Osteocyte (in vitro differentiated cells): ENCODE data around the gene SMIM14. TPM values are rescaled to one million over a fixed set of nuclear protein-coding genes. Genes with fewer than 3 reads are reported as not detected.

ENCODE experiments used
- DNase-seq: peaks from one replicate; pipeline ENCODE4 v3.0.0; 2021; ENCODE audit warnings: mixed read lengths; ENCODE audit not compliant: unreplicated experiment; ENCODE audit errors: extremely low spot score
- H3K27ac Mint-ChIP-seq: one replicate; pipeline ENCODE4 v1.8.0; 2021; ENCODE audit warnings: mild to moderate bottlenecking, mixed read lengths; ENCODE audit not compliant: unreplicated experiment
- H3K27me3 Mint-ChIP-seq: one replicate; pipeline ENCODE4 v1.8.0; 2021; ENCODE audit warnings: mixed read lengths; ENCODE audit not compliant: unreplicated experiment
- H3K36me3 Mint-ChIP-seq: one replicate; pipeline ENCODE4 v1.8.0; 2021; ENCODE audit warnings: mixed read lengths; ENCODE audit not compliant: unreplicated experiment
- H3K4me1 Mint-ChIP-seq: one replicate; pipeline ENCODE4 v1.8.0; 2021; ENCODE audit warnings: mixed read lengths; ENCODE audit not compliant: unreplicated experiment
- H3K4me3 Mint-ChIP-seq: one replicate; pipeline ENCODE4 v1.8.0; 2021; ENCODE audit warnings: mild to moderate bottlenecking, moderate library complexity, mixed read lengths; ENCODE audit not compliant: unreplicated experiment
- H3K9me3 Mint-ChIP-seq: one replicate; pipeline ENCODE4 v1.8.0; 2021; ENCODE audit warnings: mixed read lengths; ENCODE audit not compliant: unreplicated experiment
- CTCF ChIP-seq: fragments of 200-600 bp; sonication (generic); IDR thresholded peaks from 2 replicates; pipeline ENCODE4 v1.5.0; 2021; ENCODE audit warnings: antibody characterized with exemption, mild to moderate bottlenecking, moderate library complexity
- total RNA-seq: library from RNA; stranded (reverse); gene quantifications from 2 replicates; pipeline ENCODE4 v1.2.1, GENCODE V29; 2021

The SMIM14 gene
- total RNA-seq, 1 donor from 2014 or later, result 67.1 TPM

DNA sequence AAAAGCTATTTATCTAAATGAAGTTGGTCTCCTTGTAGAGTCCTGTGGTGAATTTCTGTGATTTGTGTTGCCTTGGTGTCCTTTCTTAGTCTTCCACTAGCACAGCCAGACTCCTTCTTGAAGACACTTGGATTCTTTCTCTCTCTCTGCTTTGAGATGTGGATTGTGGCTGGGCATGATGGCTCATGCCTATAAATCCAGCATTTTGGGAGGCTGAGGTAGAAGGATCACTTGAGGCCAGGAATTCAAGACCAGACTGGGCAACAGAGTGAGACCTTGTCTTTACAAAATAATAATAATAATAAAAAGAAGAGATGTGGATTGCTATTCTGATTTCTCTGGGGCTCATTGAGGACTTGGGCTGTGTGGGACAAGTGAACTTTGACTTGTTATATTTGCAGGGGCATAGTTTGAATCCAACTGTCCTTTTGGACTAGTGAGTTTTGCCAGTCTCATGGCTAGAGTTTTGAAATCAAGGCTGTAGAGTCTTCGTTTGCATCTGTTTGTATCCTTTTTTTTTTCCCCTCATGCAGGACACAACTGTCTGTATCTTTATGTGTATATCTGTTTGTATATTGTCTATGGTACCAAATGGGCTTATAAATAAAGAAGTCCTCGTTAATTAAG is 11.1 kb upstream of the SMIM14 start:
- no peaks in the 10 kb centered on the region for H3K9me3 Mint-ChIP-seq
- no peaks in the 10 kb centered on the region for H3K27me3 Mint-ChIP-seq
- no peak for TF ChIP-seq CTCF
- no peak for DNase-seq
- H3K4me1 Mint-ChIP-seq, result peaks cover 3% of the 10 kb centered on the region
- no peak overlapping the region for H3K4me3 Mint-ChIP-seq
- H3K27ac Mint-ChIP-seq, result no peak overlapping the region
- peaks cover 4% of the 10 kb centered on the region for H3K36me3 Mint-ChIP-seq

DNA sequence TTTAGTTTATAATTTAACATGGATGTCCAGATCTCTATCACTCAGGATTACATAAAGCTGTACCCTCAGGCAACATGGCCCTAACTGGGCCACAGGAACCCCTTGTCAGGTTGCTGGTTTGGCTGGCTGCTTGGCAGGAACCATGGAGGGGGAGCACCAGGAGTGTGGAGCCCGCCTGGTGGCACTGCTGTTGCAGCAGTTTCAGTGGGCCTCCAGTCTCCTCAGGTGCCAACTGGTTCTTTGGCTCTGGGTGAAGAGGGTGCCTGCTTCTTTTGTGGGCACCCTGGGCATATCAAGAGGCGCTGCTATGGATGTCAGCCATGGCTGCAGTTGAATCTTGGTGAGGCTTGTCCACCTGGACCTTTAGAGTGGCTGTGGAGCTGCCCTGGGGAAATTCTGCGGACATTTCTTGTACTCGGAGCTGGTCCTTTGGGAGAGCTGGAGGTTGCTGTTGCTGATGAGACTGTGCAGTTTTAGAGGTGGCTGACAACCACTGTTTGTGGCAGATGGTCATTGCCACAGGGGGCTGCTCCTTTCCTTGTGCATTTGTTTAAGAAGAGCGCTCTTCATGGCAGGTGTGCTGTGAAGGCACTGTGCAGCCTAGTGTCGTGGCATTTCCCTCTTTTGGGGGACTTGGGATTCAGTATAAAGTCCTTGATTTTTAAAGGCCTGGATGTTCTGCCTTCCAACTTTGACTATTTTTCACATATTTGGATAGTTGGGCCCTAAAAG is 10.3 kb upstream of the SMIM14 start:
- no peak for DNase-seq

GRCh38 chr4:39648213-39648612 is 9.5 kb upstream of the SMIM14 start:
- H3K4me1 Mint-ChIP-seq, result peaks cover 3% of the 10 kb centered on the region
- no peak for TF ChIP-seq CTCF
- DNase-seq, result no peak
- H3K9me3 Mint-ChIP-seq, result no peaks in the 10 kb centered on the region
- H3K36me3 Mint-ChIP-seq, result peaks cover 4% of the 10 kb centered on the region
- H3K27me3 Mint-ChIP-seq, result no peaks in the 10 kb centered on the region
- no peak overlapping the region for H3K27ac Mint-ChIP-seq
- H3K4me3 Mint-ChIP-seq, result no peak overlapping the region

More for the DNA sequence above, 10.3 kb upstream of the SMIM14 start:
- Mint-ChIP-seq H3K27ac (no peak overlapping the region), H3K9me3 (no peaks in the 10 kb centered on the region), H3K36me3 (peaks cover 4% of the 10 kb centered on the region), H3K4me3 (no peak overlapping the region), H3K27me3 (no peaks in the 10 kb centered on the region), H3K4me1 (peaks cover 3% of the 10 kb centered on the region)
- no peak for TF ChIP-seq CTCF

- H3K36me3 Mint-ChIP-seq, result no peaks in the 10 kb centered on the region
- H3K4me3 Mint-ChIP-seq, result no peak overlapping the region
- no peaks in the 10 kb centered on the region for H3K27me3 Mint-ChIP-seq
- no peaks in the 10 kb centered on the region for H3K9me3 Mint-ChIP-seq
- no peak overlapping the region for H3K27ac Mint-ChIP-seq
- DNase-seq, result peak; percentile 49
- H3K4me1 Mint-ChIP-seq, result peaks cover 16% of the 10 kb centered on the region
- TF ChIP-seq CTCF, result no peak
Measured at GRCh38 chr4:39642885-39643552, 4.4 kb upstream of the SMIM14 start.

- no peaks in the 10 kb centered on the region for H3K9me3 Mint-ChIP-seq
- H3K27ac Mint-ChIP-seq, result no peak overlapping the region
- H3K27me3 Mint-ChIP-seq, result no peaks in the 10 kb centered on the region
- H3K36me3 Mint-ChIP-seq, result no peaks in the 10 kb centered on the region
- H3K4me1 Mint-ChIP-seq, result peaks cover 16% of the 10 kb centered on the region
- peak; percentile 27 for DNase-seq
- TF ChIP-seq CTCF, result no peak
- H3K4me3 Mint-ChIP-seq, result no peak overlapping the region
Measured at GRCh38 chr4:39641451-39641850, 2.8 kb upstream of the SMIM14 start.
